Neutrophil (primary cell): ENCODE results near the gene IFNE.

Experiments used
- H3K27ac ChIP-seq: fragments of 200-600 bp; sonication (generic); 2 replicates; pipeline ENCODE4 v1.5.1; 2016; ENCODE audit warnings: mild to moderate bottlenecking, moderate library complexity
- H3K27me3 ChIP-seq: fragments of 200-600 bp; sonication (generic); 2 replicates; pipeline ENCODE4 v1.6.0; 2016; ENCODE audit warnings: mild to moderate bottlenecking
- H3K36me3 ChIP-seq: fragments of 200-600 bp; sonication (generic); 2 replicates; pipeline ENCODE4 v1.5.1; 2017
- H3K4me1 ChIP-seq, 2 experiments: fragments of 200-600 bp in 1 of 2; sonication (generic) in 1 of 2; 1 replicate in 1 of 2; 2 replicates in 1 of 2; pipeline versions ENCODE4 v1.5.1 to v1.6.1; 2013 to 2016; ENCODE audit warnings: low read depth in 1 of 2, low read length in 1 of 2, mild to moderate bottlenecking in 1 of 2, moderate library complexity in 1 of 2; ENCODE audit not compliant: control insufficient read depth in 1 of 2, insufficient read depth in 1 of 2
- H3K4me3 ChIP-seq, 2 experiments: fragments of 200-600 bp in 1 of 2; sonication (generic) in 1 of 2; 1 replicate in 1 of 2; 2 replicates in 1 of 2; pipeline ENCODE4 v1.5.1; 2013 to 2016; ENCODE audit warnings: low read depth in 1 of 2, low read length in 1 of 2, mild to moderate bottlenecking in 1 of 2, moderate library complexity in 1 of 2
- H3K9me3 ChIP-seq: fragments of 200-600 bp; sonication (generic); 2 replicates; pipeline ENCODE4 v1.5.1; 2016
- TF ChIP-seq, protein P1 (sequence below): fragments of 200-600 bp; sonication (generic); IDR thresholded peaks from 2 replicates; pipeline ENCODE4 v1.5.1; 2016; ENCODE audit warnings: antibody characterized with exemption

The IFNE gene

GRCh38 chr9:21434202-21435014 lies 47.7 kb downstream of the IFNE start:
- Histone ChIP-seq H3K4me3 (no peak overlapping the region), H3K27ac (no peak overlapping the region), H3K36me3 (no peaks in the 10 kb centered on the region), H3K9me3 (no peaks in the 10 kb centered on the region), H3K27me3 (no peaks in the 10 kb centered on the region), H3K4me1 (peaks cover 5 to 7% of the 10 kb centered on the region in 2 experiments)
- TF ChIP-seq, protein P1, sequence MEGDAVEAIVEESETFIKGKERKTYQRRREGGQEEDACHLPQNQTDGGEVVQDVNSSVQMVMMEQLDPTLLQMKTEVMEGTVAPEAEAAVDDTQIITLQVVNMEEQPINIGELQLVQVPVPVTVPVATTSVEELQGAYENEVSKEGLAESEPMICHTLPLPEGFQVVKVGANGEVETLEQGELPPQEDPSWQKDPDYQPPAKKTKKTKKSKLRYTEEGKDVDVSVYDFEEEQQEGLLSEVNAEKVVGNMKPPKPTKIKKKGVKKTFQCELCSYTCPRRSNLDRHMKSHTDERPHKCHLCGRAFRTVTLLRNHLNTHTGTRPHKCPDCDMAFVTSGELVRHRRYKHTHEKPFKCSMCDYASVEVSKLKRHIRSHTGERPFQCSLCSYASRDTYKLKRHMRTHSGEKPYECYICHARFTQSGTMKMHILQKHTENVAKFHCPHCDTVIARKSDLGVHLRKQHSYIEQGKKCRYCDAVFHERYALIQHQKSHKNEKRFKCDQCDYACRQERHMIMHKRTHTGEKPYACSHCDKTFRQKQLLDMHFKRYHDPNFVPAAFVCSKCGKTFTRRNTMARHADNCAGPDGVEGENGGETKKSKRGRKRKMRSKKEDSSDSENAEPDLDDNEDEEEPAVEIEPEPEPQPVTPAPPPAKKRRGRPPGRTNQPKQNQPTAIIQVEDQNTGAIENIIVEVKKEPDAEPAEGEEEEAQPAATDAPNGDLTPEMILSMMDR: no peak

- no peaks in the 10 kb centered on the region for H3K27me3 ChIP-seq
- TF ChIP-seq, protein P1: no peak
- no peak overlapping the region for H3K27ac ChIP-seq
These were observed 49.3 kb downstream of the IFNE start for GRCh38 chr9:21432672-21433425.

More at GRCh38 chr9:21432672-21433425, 49.3 kb downstream of the IFNE start:
- Histone ChIP-seq H3K4me1 (peaks cover 9 to 13% of the 10 kb centered on the region in 2 experiments), H3K4me3 (no peak overlapping the region), H3K36me3 (no peaks in the 10 kb centered on the region), H3K9me3 (no peaks in the 10 kb centered on the region)
